RWPE2 (cell line): ENCODE results near the gene SCML1.

ENCODE experiments used
- ATAC-seq: fragments of 200-7000 bp; cut with Tn5 transposase; 3 replicates; pipeline ENCODE4 v1.9.1; 2021; ENCODE audit warnings: low read depth
- DNase-seq: peaks from one replicate; pipeline ENCODE4 v3.0.0-alpha.2; 2020; ENCODE audit warnings: low spot score
- H3K27ac ChIP-seq: fragments of 450-650 bp; 2 replicates; pipeline ENCODE4 v1.5.1; 2017; ENCODE audit warnings: mild to moderate bottlenecking; ENCODE audit not compliant: poor library complexity, severe bottlenecking
- H3K27me3 ChIP-seq: fragments of 250-450 bp; sonication (Bioruptor Pico); 2 replicates; pipeline ENCODE4 v1.5.1; 2021; ENCODE audit warnings: mild to moderate bottlenecking, moderate library complexity; ENCODE audit not compliant: insufficient read depth, poor library complexity, severe bottlenecking
- H3K36me3 ChIP-seq: fragments of 250-450 bp; sonication (Bioruptor Pico); 2 replicates; pipeline ENCODE4 v1.5.1; 2020; ENCODE audit warnings: low read depth, mild to moderate bottlenecking, moderate library complexity
- H3K4me1 ChIP-seq: fragments of 250-450 bp; sonication (Bioruptor Pico); 2 replicates; pipeline ENCODE4 v1.5.1; 2021; ENCODE audit warnings: mild to moderate bottlenecking, moderate library complexity; ENCODE audit not compliant: insufficient read depth, poor library complexity, severe bottlenecking
- H3K4me3 ChIP-seq: fragments of 250-450 bp; sonication (Bioruptor Pico); 2 replicates; pipeline ENCODE4 v1.5.1; 2021; ENCODE audit warnings: mild to moderate bottlenecking, moderate library complexity; ENCODE audit not compliant: severe bottlenecking
- H3K9me3 ChIP-seq: fragments of 250-450 bp; sonication (Bioruptor Pico); 2 replicates; pipeline ENCODE4 v1.5.1; 2021; ENCODE audit warnings: mild to moderate bottlenecking, moderate library complexity; ENCODE audit not compliant: severe bottlenecking
- CTCF ChIP-seq: fragments of 450-650 bp; IDR thresholded peaks from one replicate; pipeline ENCODE4 v1.5.1; 2017; ENCODE audit warnings: mild to moderate bottlenecking, moderate library complexity; ENCODE audit not compliant: poor library complexity, severe bottlenecking

Gene SCML1

GRCh38 chrX:17725181-17725580, 12.1 kb upstream of the SCML1 start:
- H3K9me3 ChIP-seq = no peaks in the 10 kb centered on the region
- no peak for TF ChIP-seq CTCF
- no peak overlapping the region for H3K27ac ChIP-seq
- no peak for DNase-seq
- H3K4me1 ChIP-seq = no peaks in the 10 kb centered on the region
- no peak for ATAC-seq
- H3K36me3 ChIP-seq = no peaks in the 10 kb centered on the region
- H3K27me3 ChIP-seq = no peaks in the 10 kb centered on the region
- H3K4me3 ChIP-seq = no peak overlapping the region

- Histone ChIP-seq H3K27ac (no peak overlapping the region), H3K4me3 (no peak overlapping the region), H3K36me3 (no peaks in the 10 kb centered on the region), H3K9me3 (no peaks in the 10 kb centered on the region), H3K27me3 (no peaks in the 10 kb centered on the region), H3K4me1 (no peaks in the 10 kb centered on the region)
- DNase-seq (no peak), ATAC-seq (no peak)
- no peak for TF ChIP-seq CTCF
Measured at GRCh38 chrX:17732138-17732783, 5.0 kb upstream of the SCML1 start.

GRCh38 chrX:17735406-17735805, 1.9 kb upstream of the SCML1 start:
- Histone ChIP-seq H3K4me3 (no peak overlapping the region), H3K27me3 (no peaks in the 10 kb centered on the region), H3K36me3 (no peaks in the 10 kb centered on the region), H3K4me1 (no peaks in the 10 kb centered on the region), H3K27ac (no peak overlapping the region), H3K9me3 (no peaks in the 10 kb centered on the region)
- ATAC-seq (no peak), DNase-seq (no peak)
- TF ChIP-seq CTCF = no peak

GRCh38 chrX:17736478-17736855, 826 bp upstream of the SCML1 start:
- no peak for TF ChIP-seq CTCF
- ATAC-seq = no peak
- Histone ChIP-seq H3K4me3 (peak overlapping the region; percentile 31), H3K27me3 (no peaks in the 10 kb centered on the region), H3K9me3 (no peaks in the 10 kb centered on the region), H3K27ac (peak overlapping the region; percentile 31), H3K4me1 (no peaks in the 10 kb centered on the region), H3K36me3 (no peaks in the 10 kb centered on the region)
- DNase-seq = no peak

GRCh38 chrX:17737710-17737985, 355 bp downstream of the SCML1 start:
- TF ChIP-seq CTCF = no peak
- H3K9me3 ChIP-seq = no peaks in the 10 kb centered on the region
- ATAC-seq = no peak; the same call in 2 of the 3 replicates
- H3K27ac ChIP-seq = peak overlapping the region; percentile 76
- H3K27me3 ChIP-seq = no peaks in the 10 kb centered on the region
- DNase-seq = no peak
- peak overlapping the region; percentile 83 for H3K4me3 ChIP-seq
- H3K4me1 ChIP-seq = no peaks in the 10 kb centered on the region
- no peaks in the 10 kb centered on the region for H3K36me3 ChIP-seq
